H1 (cell line): ENCODE results near the gene PHC3.

Experiments
- BACH1 ChIP-seq: IDR thresholded peaks from 2 replicates; pipeline ENCODE4 v1.6.1; 2012; ENCODE audit warnings: low read length, improper control_type of control experiment
- PHF8 ChIP-seq: fragments of 200-600 bp; sonication (generic); conservative IDR thresholded peaks from 2 replicates; pipeline ENCODE4 v1.7.1; 2012; ENCODE audit warnings: low read depth, mild to moderate bottlenecking, inconsistent platforms, low read length, moderate library complexity
- POLR2A ChIP-seq, 2 experiments: IDR thresholded peaks; 1 replicate in 1 of 2; 2 replicates in 1 of 2; pipeline ENCODE4 v1.6.1; 2011; ENCODE audit warnings: low read depth in 2 of 2, low read length in 2 of 2, mild to moderate bottlenecking in 2 of 2; ENCODE audit errors: control extremely low read depth in 1 of 2
- SIN3A ChIP-seq, 2 experiments: IDR thresholded peaks in 1 of 2; conservative IDR thresholded peaks in 1 of 2; 2 replicates each; pipeline ENCODE4 v1.6.1; 2011 to 2012; ENCODE audit warnings: low read length in 2 of 2, improper control_type of control experiment in 1 of 2, low read depth in 1 of 2, mild to moderate bottlenecking in 1 of 2
- SRF ChIP-seq: IDR thresholded peaks from 2 replicates; pipeline ENCODE4 v1.6.1; 2011; ENCODE audit warnings: mild to moderate bottlenecking, low read depth, low read length, moderate library complexity
- YY1 ChIP-seq: IDR thresholded peaks from 2 replicates; pipeline ENCODE4 v1.6.1; 2011; ENCODE audit warnings: low read depth, mild to moderate bottlenecking, low read length
- TF ChIP-seq, protein P1 (sequence below), 3 experiments: IDR thresholded peaks; 1 replicate in 2 of 3; 2 replicates in 1 of 3; pipeline versions ENCODE4 v1.5.1 to v1.6.1; 2011; ENCODE audit warnings: low read length in 3 of 3, mild to moderate bottlenecking in 3 of 3, inconsistent platforms in 2 of 3, low read depth in 1 of 3, moderate library complexity in 1 of 3; ENCODE audit not compliant: insufficient read depth in 1 of 3; ENCODE audit errors: control extremely low read depth in 1 of 3

DNA sequence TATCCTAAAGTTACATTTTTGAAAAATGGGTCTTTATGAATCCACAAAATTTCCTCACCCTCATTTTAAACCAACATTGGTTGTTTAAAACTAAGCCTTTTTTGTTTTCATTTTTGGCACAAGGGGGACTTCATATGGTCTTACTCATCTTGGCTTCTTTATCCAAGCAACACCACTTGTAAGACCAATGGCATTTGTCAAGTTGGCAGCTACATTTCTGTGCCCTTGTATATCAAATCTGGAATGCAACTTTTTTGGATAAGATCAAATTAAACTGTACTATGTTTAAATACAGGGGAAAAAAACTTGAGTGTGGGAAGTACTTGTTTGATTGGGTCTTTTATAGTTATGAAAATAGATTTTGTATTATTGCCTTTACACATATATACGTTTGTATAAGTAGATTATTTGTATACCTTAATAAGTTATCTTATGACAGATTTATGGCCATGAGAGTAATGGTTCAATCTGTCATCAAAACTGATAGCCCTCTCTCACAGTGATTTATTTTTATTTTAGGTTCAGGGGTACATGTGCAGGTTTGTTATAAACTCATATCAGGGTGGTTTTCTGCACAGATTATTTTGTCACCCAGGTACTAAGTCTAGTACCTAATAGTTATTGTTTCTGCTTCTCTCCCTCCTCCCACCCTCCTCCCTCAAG, 100.3 kb downstream of the PHC3 start:
- TF ChIP-seq PHF8 (no peak), SIN3A (conservative IDR thresholded peaks at IDR 0.05 in 1 of 2, IDR thresholded peaks at IDR 0.05 in 1 of 2; ENCODE audit: low read depth in 1 of 2, low read length in 2 of 2) (no peak), BACH1 (no peak), POLR2A (IDR thresholded peaks at IDR 0.05; ENCODE audit: control extremely low read depth in 1 of 2, low read depth in 2 of 2, low read length in 2 of 2) (no peak), SRF (no peak), YY1 (no peak)
- TF ChIP-seq, protein P1, sequence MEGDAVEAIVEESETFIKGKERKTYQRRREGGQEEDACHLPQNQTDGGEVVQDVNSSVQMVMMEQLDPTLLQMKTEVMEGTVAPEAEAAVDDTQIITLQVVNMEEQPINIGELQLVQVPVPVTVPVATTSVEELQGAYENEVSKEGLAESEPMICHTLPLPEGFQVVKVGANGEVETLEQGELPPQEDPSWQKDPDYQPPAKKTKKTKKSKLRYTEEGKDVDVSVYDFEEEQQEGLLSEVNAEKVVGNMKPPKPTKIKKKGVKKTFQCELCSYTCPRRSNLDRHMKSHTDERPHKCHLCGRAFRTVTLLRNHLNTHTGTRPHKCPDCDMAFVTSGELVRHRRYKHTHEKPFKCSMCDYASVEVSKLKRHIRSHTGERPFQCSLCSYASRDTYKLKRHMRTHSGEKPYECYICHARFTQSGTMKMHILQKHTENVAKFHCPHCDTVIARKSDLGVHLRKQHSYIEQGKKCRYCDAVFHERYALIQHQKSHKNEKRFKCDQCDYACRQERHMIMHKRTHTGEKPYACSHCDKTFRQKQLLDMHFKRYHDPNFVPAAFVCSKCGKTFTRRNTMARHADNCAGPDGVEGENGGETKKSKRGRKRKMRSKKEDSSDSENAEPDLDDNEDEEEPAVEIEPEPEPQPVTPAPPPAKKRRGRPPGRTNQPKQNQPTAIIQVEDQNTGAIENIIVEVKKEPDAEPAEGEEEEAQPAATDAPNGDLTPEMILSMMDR (IDR thresholded peaks at IDR 0.05; ENCODE audit: control extremely low read depth in 1 of 3, insufficient read depth in 1 of 3, low read depth in 1 of 3, low read length in 3 of 3) = no peak
